Gastroesophageal sphincter (tissue), 4 donors: ENCODE results near the gene TRIM63. TPM values are rescaled to one million over a fixed set of nuclear protein-coding genes. Genes with fewer than 3 reads are reported as not detected.

Experiments used
- ATAC-seq: fragments of 150-250 bp; one replicate; pipeline ENCODE4 v1.9.1; 2016; ENCODE audit warnings: mild to moderate bottlenecking, moderate library complexity
- H3K27ac ChIP-seq, 4 donors: fragments of 200-600 bp; sonication (generic) in 3 of 4; 1 replicate in 3 of 4; 2 replicates in 1 of 4; pipeline ENCODE4 v1.5.1; 2016 to 2019
- H3K27me3 ChIP-seq: fragments of 200-600 bp; sonication (generic); one replicate; pipeline ENCODE4 v1.5.1; 2019
- H3K36me3 ChIP-seq, 2 donors: fragments of 200-600 bp; sonication (generic); one replicate each; pipeline ENCODE4 v1.5.1; 2019; ENCODE audit warnings: control low read depth in 1 of 2
- H3K4me1 ChIP-seq, 3 donors: fragments of 200-600 bp; sonication (generic); 1 replicate in 2 of 3; 2 replicates in 1 of 3; pipeline ENCODE4 v1.5.1; 2016 to 2019; ENCODE audit warnings: control low read depth in 2 of 3
- H3K4me3 ChIP-seq, 2 donors: fragments of 200-600 bp; sonication (generic); one replicate each; pipeline ENCODE4 v1.5.1; 2019; ENCODE audit warnings: mild to moderate bottlenecking in 1 of 2, moderate library complexity in 1 of 2
- H3K9me3 ChIP-seq, 3 donors: fragments of 200-600 bp; sonication (generic); one replicate each; pipeline ENCODE4 v1.5.1; 2017 to 2019; ENCODE audit warnings: control low read depth in 2 of 3
- EP300 ChIP-seq: sonication (generic); formaldehyde crosslinking; IDR thresholded peaks from one replicate; pipeline ENCODE4 v1.6.1; 2017; ENCODE audit warnings: antibody characterized with exemption, mild to moderate bottlenecking
- POLR2A ChIP-seq, 2 donors: fragments of 450-650 bp; IDR thresholded peaks; one replicate each; pipeline ENCODE4 v1.6.1; 2017; ENCODE audit warnings: antibody characterized with exemption in 2 of 2, mild to moderate bottlenecking in 2 of 2, moderate library complexity in 1 of 2
- POLR2AphosphoS5 ChIP-seq: sonication (generic); formaldehyde crosslinking; IDR thresholded peaks from one replicate; pipeline ENCODE4 v1.6.1; 2017; ENCODE audit warnings: antibody characterized with exemption
- WGBS, 2 donors: methylation state at CpG; one replicate each; pipeline ENCODE4 v1.1.5; 2018; ENCODE audit warnings: low coverage in 1 of 2; 5-methylcytosine and 5-hydroxymethylcytosine counted together
- total RNA-seq, 4 donors: library from RNA; depleted of rRNA; stranded (reverse); fragments of >200 nt; gene quantifications; one replicate each; pipeline ENCODE4 v1.1.0, GENCODE V29; 2016
- TF ChIP-seq, protein P1 (sequence below), 4 experiments: fragments of 200-600 bp in 2 of 4; fragments of 450-650 bp in 2 of 4; sonication (generic) in 1 of 4; IDR thresholded peaks; one replicate each; pipeline ENCODE4 v1.5.1; 2017 to 2019; ENCODE audit warnings: antibody characterized with exemption in 4 of 4, mild to moderate bottlenecking in 2 of 4, moderate library complexity in 2 of 4

TRIM63 gene
- total RNA-seq, 4 donors from 2014 or later: 0.15 to 2.3 (median 0.82) TPM

GRCh38 chr1:26023009-26023408 is 44.4 kb downstream of the TRIM63 start:
- H3K9me3 ChIP-seq: no peaks in the 10 kb centered on the region
- no peak for ATAC-seq
- H3K27ac ChIP-seq: no peak overlapping the region
- WGBS, 2 donors: no CpG with 5 or more reads among the region's 13 CpGs
- no peak for TF ChIP-seq POLR2AphosphoS5
- TF ChIP-seq, protein P1, sequence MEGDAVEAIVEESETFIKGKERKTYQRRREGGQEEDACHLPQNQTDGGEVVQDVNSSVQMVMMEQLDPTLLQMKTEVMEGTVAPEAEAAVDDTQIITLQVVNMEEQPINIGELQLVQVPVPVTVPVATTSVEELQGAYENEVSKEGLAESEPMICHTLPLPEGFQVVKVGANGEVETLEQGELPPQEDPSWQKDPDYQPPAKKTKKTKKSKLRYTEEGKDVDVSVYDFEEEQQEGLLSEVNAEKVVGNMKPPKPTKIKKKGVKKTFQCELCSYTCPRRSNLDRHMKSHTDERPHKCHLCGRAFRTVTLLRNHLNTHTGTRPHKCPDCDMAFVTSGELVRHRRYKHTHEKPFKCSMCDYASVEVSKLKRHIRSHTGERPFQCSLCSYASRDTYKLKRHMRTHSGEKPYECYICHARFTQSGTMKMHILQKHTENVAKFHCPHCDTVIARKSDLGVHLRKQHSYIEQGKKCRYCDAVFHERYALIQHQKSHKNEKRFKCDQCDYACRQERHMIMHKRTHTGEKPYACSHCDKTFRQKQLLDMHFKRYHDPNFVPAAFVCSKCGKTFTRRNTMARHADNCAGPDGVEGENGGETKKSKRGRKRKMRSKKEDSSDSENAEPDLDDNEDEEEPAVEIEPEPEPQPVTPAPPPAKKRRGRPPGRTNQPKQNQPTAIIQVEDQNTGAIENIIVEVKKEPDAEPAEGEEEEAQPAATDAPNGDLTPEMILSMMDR (IDR thresholded peaks at IDR 0.05): no peak
- no peak for TF ChIP-seq POLR2A (IDR thresholded peaks at IDR 0.05)
- TF ChIP-seq EP300: no peak
- no peaks in the 10 kb centered on the region for H3K27me3 ChIP-seq
- H3K4me1 ChIP-seq: peaks cover 0 to 23% (median 0%) of the 10 kb centered on the region in 3 donors
- no peaks in the 10 kb centered on the region for H3K36me3 ChIP-seq
- H3K4me3 ChIP-seq: no peak overlapping the region

- no CpG with 5 or more reads among the region's 8 CpGs for WGBS, 2 donors
- ATAC-seq: no peak
- H3K4me3 ChIP-seq: no peak overlapping the region
- H3K27ac ChIP-seq: peak overlapping the region in 1 of 4 donors; percentile 32
- no peaks in the 10 kb centered on the region for H3K9me3 ChIP-seq
- no peaks in the 10 kb centered on the region for H3K27me3 ChIP-seq
- peaks cover 0 to 27% (median 0%) of the 10 kb centered on the region in 3 donors for H3K4me1 ChIP-seq
- TF ChIP-seq POLR2A (IDR thresholded peaks at IDR 0.05) (no peak), EP300 (no peak), POLR2AphosphoS5 (no peak)
- TF ChIP-seq, protein P1 (IDR thresholded peaks at IDR 0.05): no peak
- no peaks in the 10 kb centered on the region for H3K36me3 ChIP-seq
These were observed 45.0 kb downstream of the TRIM63 start for GRCh38 chr1:26022404-26022779.

DNA sequence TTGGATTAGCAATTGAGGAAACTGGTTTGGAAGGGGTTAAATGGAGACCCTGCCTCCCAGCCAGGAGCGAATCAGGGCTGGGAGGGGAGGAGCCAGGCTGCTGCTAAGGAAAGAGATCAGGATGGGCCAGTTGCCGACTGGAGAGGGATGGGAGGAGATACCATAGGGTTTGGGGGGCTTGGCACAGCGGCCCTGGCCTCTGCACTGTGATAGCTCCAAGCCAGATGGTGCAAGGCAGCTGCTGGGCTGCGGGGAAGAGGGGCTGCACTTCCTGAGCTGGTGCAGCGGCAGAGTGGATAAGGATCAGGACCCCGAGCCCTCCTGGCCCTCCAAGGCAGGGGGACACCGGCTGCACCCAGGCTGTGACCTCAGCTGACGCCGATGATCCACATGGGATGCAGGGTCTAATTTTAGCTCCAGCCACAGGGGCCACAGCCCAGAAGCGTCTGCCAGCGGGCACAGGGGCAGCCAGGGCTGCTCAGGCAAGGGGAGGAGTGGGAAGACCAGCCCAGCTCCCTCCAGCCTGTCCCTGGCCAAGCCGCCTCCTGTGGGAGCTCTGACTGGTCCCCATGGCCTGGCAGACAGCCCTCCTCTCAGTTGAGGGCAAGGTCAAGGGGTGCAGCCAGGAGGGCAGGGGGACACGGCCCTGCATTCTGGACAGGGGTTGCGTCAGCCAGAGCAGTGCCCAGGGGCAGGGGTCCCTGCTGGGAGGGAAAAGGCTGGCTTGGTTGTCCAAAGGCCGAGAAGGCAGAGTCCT is 45.6 kb downstream of the TRIM63 start, which contains the start of gene EXTL1:
Gene EXTL1 (plus strand): TSS at position 129 of the 757 bp plus-strand sequence. CDS start 872 bp downstream, outside the sequence.
- Histone ChIP-seq H3K36me3 (no peaks in the 10 kb centered on the region), H3K27me3 (no peaks in the 10 kb centered on the region), H3K27ac (peak within 1 kb of the TSS in 1 of 4 donors; percentile 32), H3K4me1 (peaks cover 0 to 33% (median 0%) of the 10 kb centered on the region in 3 donors), H3K4me3 (peak within 1 kb of the TSS in 1 of 2 donors; percentile 25), H3K9me3 (no peaks in the 10 kb centered on the region)
- no peak for ATAC-seq
- WGBS, 2 donors: 0% methylated on average over 1 to 2 of the region's 15 CpGs
- TF ChIP-seq, protein P1 (IDR thresholded peaks at IDR 0.05): no peak
- TF ChIP-seq POLR2A (IDR thresholded peaks at IDR 0.05) (no peak), EP300 (no peak), POLR2AphosphoS5 (no peak)

GRCh38 chr1:26020941-26021646 is 46.3 kb downstream of the TRIM63 start:
- Histone ChIP-seq H3K27ac (no peak overlapping the region), H3K4me3 (no peak overlapping the region), H3K4me1 (peaks cover 0 to 36% (median 0%) of the 10 kb centered on the region in 3 donors), H3K27me3 (no peaks in the 10 kb centered on the region), H3K36me3 (no peaks in the 10 kb centered on the region), H3K9me3 (no peaks in the 10 kb centered on the region)
- ATAC-seq: no peak
- WGBS, 2 donors: 50 to 58% methylated on average over 1 to 6 of the region's 6 CpGs
- TF ChIP-seq POLR2A (IDR thresholded peaks at IDR 0.05) (no peak), POLR2AphosphoS5 (no peak), EP300 (no peak)
- TF ChIP-seq, protein P1 (IDR thresholded peaks at IDR 0.05): no peak
